ENCODE results near the gene ASB2. TPM values are rescaled to one million over a fixed set of nuclear protein-coding genes. Genes with fewer than 3 reads are reported as not detected.

Gene ASB2
- total RNA-seq, 1 experiment from 2014 or later = not detected

DNA sequence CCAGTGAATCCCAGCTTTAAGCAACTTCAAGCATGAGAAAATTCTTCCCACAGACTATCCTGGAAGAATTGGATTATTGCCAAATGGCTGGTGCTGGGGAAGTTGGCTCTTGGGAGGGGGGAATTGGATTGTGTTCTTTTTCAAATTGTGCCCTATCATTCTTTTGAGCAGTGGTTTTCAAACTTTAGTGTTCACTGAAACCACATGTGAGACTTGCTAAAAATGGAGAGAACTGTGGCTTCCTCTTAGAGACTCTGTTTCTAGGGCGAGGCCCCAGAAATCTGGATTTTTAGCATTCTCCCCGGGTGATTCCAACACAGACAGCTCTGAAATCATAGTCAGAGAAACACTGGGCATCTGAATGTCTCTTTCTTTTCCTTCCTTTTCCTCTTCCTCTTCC lies 35.4 kb upstream of the ASB2 start:
- H3K4me1 ChIP-seq (ENCODE audit: control insufficient read depth in 1 of 2, insufficient read depth in 2 of 2, low read length in 2 of 2) = peaks cover 2 to 11% of the 10 kb centered on the region in 2 experiments; a peak in 1 of 4 replicates
- CTCF ChIA-PET = interaction anchor here (0.9 to 1.5 kb wide), 2 partner anchors 14 to 72 kb away, joined by 4 to 5 read pairs; partner anchors contain the start of gene OTUB2
- ATAC-seq = no peak
- no peaks in the 10 kb centered on the region for H3K79me2 ChIP-seq (ENCODE audit: insufficient read depth, low read length)
- RAD21 ChIA-PET (ENCODE audit: low non-redundant PET in 1 of 2, low total read pairs in 2 of 2, uncharacterized antibody in 2 of 2, unreplicated experiment in 2 of 2) = no interaction called here
- H4K20me1 ChIP-seq (ENCODE audit: insufficient read depth) = no peaks in the 10 kb centered on the region
- H2AFZ ChIP-seq (ENCODE audit: low read depth, low read length, poor library complexity, severe bottlenecking) = no peak overlapping the region
- H3K4me3 ChIP-seq (replicated peaks in 1 of 2; ENCODE audit: low read depth in 1 of 2, low read length in 2 of 2) = no peak overlapping the region
- BruUV-seq (replicated peaks) = no TSS peak
- H3K4me2 ChIP-seq (ENCODE audit: low read length) = peak overlapping the region; percentile 21; the same call in 1 of the 2 replicates
- H3K9ac ChIP-seq (ENCODE audit: low read length) = no peak overlapping the region
- no peaks in the 10 kb centered on the region for H3K27me3 ChIP-seq (ENCODE audit: insufficient read depth, low read length)
- H3K36me3 ChIP-seq (ENCODE audit: control insufficient read depth in 1 of 2, insufficient read depth in 2 of 2, low read length in 2 of 2) = no peaks in the 10 kb centered on the region
- H3K9me3 ChIP-seq (ENCODE audit: control insufficient read depth in 1 of 2, insufficient read depth in 1 of 2, low read depth in 1 of 2, low read length in 2 of 2) = no peaks in the 10 kb centered on the region
- H3K27ac ChIP-seq (ENCODE audit: low read depth, low read length) = no peak overlapping the region
- POLR2A ChIA-PET = no interaction called here
- H3K9me2 ChIP-seq (ENCODE audit: insufficient read depth) = no peaks in the 10 kb centered on the region
- DNase-seq (ENCODE audit: low read depth, low spot score) = no peak
- intact Hi-C loops (cut with micrococcal nuclease) = no loop called here
- TF ChIP-seq SP1 (IDR thresholded peaks at IDR 0.05; ENCODE audit: low read depth) (no peak), FOSL1 (IDR thresholded peaks at IDR 0.05; ENCODE audit: low read depth) (no peak), CEBPB (IDR thresholded peaks at IDR 0.05; ENCODE audit: low read depth) (no peak), EGR1 (IDR thresholded peaks at IDR 0.05; ENCODE audit: low read depth) (no peak), EZH2phosphoT487 (IDR thresholded peaks at IDR 0.05; ENCODE audit: borderline replicate concordance) (no peak), SRF (IDR thresholded peaks at IDR 0.05; ENCODE audit: low read depth) (no peak), ZFX (IDR thresholded peaks at IDR 0.05) (no peak)
- TF ChIP-seq, protein P1, sequence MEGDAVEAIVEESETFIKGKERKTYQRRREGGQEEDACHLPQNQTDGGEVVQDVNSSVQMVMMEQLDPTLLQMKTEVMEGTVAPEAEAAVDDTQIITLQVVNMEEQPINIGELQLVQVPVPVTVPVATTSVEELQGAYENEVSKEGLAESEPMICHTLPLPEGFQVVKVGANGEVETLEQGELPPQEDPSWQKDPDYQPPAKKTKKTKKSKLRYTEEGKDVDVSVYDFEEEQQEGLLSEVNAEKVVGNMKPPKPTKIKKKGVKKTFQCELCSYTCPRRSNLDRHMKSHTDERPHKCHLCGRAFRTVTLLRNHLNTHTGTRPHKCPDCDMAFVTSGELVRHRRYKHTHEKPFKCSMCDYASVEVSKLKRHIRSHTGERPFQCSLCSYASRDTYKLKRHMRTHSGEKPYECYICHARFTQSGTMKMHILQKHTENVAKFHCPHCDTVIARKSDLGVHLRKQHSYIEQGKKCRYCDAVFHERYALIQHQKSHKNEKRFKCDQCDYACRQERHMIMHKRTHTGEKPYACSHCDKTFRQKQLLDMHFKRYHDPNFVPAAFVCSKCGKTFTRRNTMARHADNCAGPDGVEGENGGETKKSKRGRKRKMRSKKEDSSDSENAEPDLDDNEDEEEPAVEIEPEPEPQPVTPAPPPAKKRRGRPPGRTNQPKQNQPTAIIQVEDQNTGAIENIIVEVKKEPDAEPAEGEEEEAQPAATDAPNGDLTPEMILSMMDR (IDR thresholded peaks at IDR 0.05 in 2 of 3, conservative IDR thresholded peaks at IDR 0.05 in 1 of 3; ENCODE audit: borderline replicate concordance in 1 of 3, insufficient read depth in 1 of 3, low read depth in 2 of 3, low read length in 2 of 3) = no peak

DNA sequence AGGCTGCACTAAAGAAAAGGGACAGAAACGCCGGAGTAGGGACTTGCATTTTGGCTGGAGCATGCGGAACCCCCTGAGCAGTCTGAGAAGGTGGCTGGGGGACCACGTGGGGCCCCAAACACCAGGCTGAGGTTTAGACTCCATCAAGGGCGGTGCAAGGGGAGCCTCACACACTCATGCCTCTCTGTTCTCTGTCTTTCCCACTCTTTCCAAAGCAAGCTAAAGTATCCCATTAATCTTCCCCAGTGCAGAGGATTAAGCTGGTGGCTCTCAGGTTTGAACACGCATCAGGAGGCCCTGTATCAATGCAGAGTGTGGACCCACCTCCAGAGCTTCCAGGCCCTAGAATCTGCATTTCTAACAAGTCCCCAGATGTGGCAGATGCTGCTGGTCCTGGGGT lies 34.3 kb upstream of the ASB2 start:
- H3K79me2 ChIP-seq (ENCODE audit: insufficient read depth, low read length) = no peaks in the 10 kb centered on the region
- H3K27ac ChIP-seq (ENCODE audit: low read depth, low read length) = no peak overlapping the region
- no peak overlapping the region for H3K4me3 ChIP-seq (replicated peaks in 1 of 2; ENCODE audit: low read depth in 1 of 2, low read length in 2 of 2)
- ATAC-seq (no peak), DNase-seq (ENCODE audit: low read depth, low spot score) (no peak)
- RAD21 ChIA-PET (ENCODE audit: low non-redundant PET in 1 of 2, low total read pairs in 2 of 2, uncharacterized antibody in 2 of 2, unreplicated experiment in 2 of 2) = no interaction called here
- no peak overlapping the region for H2AFZ ChIP-seq (ENCODE audit: low read depth, low read length, poor library complexity, severe bottlenecking)
- no peaks in the 10 kb centered on the region for H3K9me2 ChIP-seq (ENCODE audit: insufficient read depth)
- no peak overlapping the region for H3K9ac ChIP-seq (ENCODE audit: low read length)
- H3K36me3 ChIP-seq (ENCODE audit: control insufficient read depth in 1 of 2, insufficient read depth in 2 of 2, low read length in 2 of 2) = no peaks in the 10 kb centered on the region
- no peaks in the 10 kb centered on the region for H3K27me3 ChIP-seq (ENCODE audit: insufficient read depth, low read length)
- H3K4me1 ChIP-seq (ENCODE audit: control insufficient read depth in 1 of 2, insufficient read depth in 2 of 2, low read length in 2 of 2) = peaks cover 2 to 11% of the 10 kb centered on the region in 2 experiments; a peak in 1 of 4 replicates
- POLR2A ChIA-PET = no interaction called here
- H3K4me2 ChIP-seq (ENCODE audit: low read length) = no peak overlapping the region
- CTCF ChIA-PET = interaction anchor here (1.5 kb wide), 1 partner anchor 15 kb away, joined by 4 read pairs; the partner anchor contains the start of gene OTUB2
- BruUV-seq (replicated peaks) = no TSS peak
- intact Hi-C loops (cut with micrococcal nuclease) = no loop called here
- H3K9me3 ChIP-seq (ENCODE audit: control insufficient read depth in 1 of 2, insufficient read depth in 1 of 2, low read depth in 1 of 2, low read length in 2 of 2) = no peaks in the 10 kb centered on the region
- no peaks in the 10 kb centered on the region for H4K20me1 ChIP-seq (ENCODE audit: insufficient read depth)
- TF ChIP-seq, protein P2, sequence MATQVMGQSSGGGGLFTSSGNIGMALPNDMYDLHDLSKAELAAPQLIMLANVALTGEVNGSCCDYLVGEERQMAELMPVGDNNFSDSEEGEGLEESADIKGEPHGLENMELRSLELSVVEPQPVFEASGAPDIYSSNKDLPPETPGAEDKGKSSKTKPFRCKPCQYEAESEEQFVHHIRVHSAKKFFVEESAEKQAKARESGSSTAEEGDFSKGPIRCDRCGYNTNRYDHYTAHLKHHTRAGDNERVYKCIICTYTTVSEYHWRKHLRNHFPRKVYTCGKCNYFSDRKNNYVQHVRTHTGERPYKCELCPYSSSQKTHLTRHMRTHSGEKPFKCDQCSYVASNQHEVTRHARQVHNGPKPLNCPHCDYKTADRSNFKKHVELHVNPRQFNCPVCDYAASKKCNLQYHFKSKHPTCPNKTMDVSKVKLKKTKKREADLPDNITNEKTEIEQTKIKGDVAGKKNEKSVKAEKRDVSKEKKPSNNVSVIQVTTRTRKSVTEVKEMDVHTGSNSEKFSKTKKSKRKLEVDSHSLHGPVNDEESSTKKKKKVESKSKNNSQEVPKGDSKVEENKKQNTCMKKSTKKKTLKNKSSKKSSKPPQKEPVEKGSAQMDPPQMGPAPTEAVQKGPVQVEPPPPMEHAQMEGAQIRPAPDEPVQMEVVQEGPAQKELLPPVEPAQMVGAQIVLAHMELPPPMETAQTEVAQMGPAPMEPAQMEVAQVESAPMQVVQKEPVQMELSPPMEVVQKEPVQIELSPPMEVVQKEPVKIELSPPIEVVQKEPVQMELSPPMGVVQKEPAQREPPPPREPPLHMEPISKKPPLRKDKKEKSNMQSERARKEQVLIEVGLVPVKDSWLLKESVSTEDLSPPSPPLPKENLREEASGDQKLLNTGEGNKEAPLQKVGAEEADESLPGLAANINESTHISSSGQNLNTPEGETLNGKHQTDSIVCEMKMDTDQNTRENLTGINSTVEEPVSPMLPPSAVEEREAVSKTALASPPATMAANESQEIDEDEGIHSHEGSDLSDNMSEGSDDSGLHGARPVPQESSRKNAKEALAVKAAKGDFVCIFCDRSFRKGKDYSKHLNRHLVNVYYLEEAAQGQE (IDR thresholded peaks at IDR 0.05; ENCODE audit: low read depth) = no peak
- TF ChIP-seq, protein P1 (IDR thresholded peaks at IDR 0.05 in 2 of 3, conservative IDR thresholded peaks at IDR 0.05 in 1 of 3; ENCODE audit: borderline replicate concordance in 1 of 3, insufficient read depth in 1 of 3, low read depth in 2 of 3, low read length in 2 of 3) = no peak
- no peak for TF ChIP-seq ELF1 (IDR thresholded peaks at IDR 0.05; ENCODE audit: borderline replicate concordance, low read depth)
- no peak for TF ChIP-seq SIN3A (IDR thresholded peaks at IDR 0.05; ENCODE audit: low read depth)
- TF ChIP-seq EGR1 (IDR thresholded peaks at IDR 0.05; ENCODE audit: low read depth) = no peak
- TF ChIP-seq ZNF274 (IDR thresholded peaks at IDR 0.05; ENCODE audit: low read depth, low read length) = no peak
- TF ChIP-seq SP1 (IDR thresholded peaks at IDR 0.05; ENCODE audit: low read depth) = no peak
- TF ChIP-seq SRF (IDR thresholded peaks at IDR 0.05; ENCODE audit: low read depth) = no peak

Data from HCT116 (cell line).